Thymus (tissue), 11 donors: ENCODE data around the gene TNPO2. TPM values are rescaled to one million over a fixed set of nuclear protein-coding genes. Genes with fewer than 3 reads are reported as not detected.

ENCODE experiments used
- DNase-seq, 9 donors: peaks; one replicate each; pipeline ENCODE4 v3.0.0-alpha.2; 2013; ENCODE audit warnings: low spot score in 9 of 9, low read depth in 6 of 9, missing footprints in 1 of 9
- H3K27ac ChIP-seq, 2 donors: one replicate each; pipeline ENCODE4 v1.5.1; 2013; ENCODE audit warnings: control low read depth in 1 of 2, low read depth in 1 of 2, low read length in 1 of 2, mild to moderate bottlenecking in 1 of 2, moderate library complexity in 1 of 2
- H3K27me3 ChIP-seq, 2 donors: one replicate each; pipeline ENCODE4 v1.5.1; 2013; ENCODE audit warnings: low read length in 1 of 2; ENCODE audit not compliant: control insufficient read depth in 2 of 2, insufficient read depth in 1 of 2
- H3K36me3 ChIP-seq, 2 donors: one replicate each; pipeline ENCODE4 v1.5.1; 2013; ENCODE audit warnings: low read length in 1 of 2, mild to moderate bottlenecking in 1 of 2, moderate library complexity in 1 of 2; ENCODE audit not compliant: control insufficient read depth in 2 of 2, insufficient read depth in 2 of 2
- H3K4me1 ChIP-seq, 2 donors: one replicate each; pipeline ENCODE4 v1.5.1; 2013; ENCODE audit warnings: low read length in 2 of 2; ENCODE audit not compliant: control insufficient read depth in 2 of 2, insufficient read depth in 2 of 2
- H3K4me3 ChIP-seq, 2 donors: one replicate each; pipeline ENCODE4 v1.5.1; 2013; ENCODE audit warnings: low read length in 2 of 2, control low read depth in 1 of 2, mild to moderate bottlenecking in 1 of 2
- H3K9me3 ChIP-seq, 2 donors: one replicate each; pipeline ENCODE4 v1.5.1; 2013; ENCODE audit warnings: low read length in 1 of 2, mild to moderate bottlenecking in 1 of 2; ENCODE audit not compliant: control insufficient read depth in 2 of 2, insufficient read depth in 1 of 2
- WGBS: extraction: QIAGEN DNeasy Blood & Tissue Kit; methylation state at CpG from one replicate; pipeline ENCODE4 v1.1.7; 2013; 5-methylcytosine and 5-hydroxymethylcytosine counted together
- polyA plus RNA-seq: library from polyadenylated mRNA; stranded (reverse); fragments of 200-250 nt; gene quantifications from one replicate; pipeline ENCODE4 v1.2.3, GENCODE V29; 2013
- total RNA-seq: library from RNA; stranded (reverse); fragments of 120-200 nt; gene quantifications from one replicate; pipeline ENCODE4 v1.2.4, GENCODE V29; 2013
- donor health status: healthy.

Gene TNPO2
- total and polyA plus RNA-seq, 2 donors: 10.9 to 28.3 TPM

DNA sequence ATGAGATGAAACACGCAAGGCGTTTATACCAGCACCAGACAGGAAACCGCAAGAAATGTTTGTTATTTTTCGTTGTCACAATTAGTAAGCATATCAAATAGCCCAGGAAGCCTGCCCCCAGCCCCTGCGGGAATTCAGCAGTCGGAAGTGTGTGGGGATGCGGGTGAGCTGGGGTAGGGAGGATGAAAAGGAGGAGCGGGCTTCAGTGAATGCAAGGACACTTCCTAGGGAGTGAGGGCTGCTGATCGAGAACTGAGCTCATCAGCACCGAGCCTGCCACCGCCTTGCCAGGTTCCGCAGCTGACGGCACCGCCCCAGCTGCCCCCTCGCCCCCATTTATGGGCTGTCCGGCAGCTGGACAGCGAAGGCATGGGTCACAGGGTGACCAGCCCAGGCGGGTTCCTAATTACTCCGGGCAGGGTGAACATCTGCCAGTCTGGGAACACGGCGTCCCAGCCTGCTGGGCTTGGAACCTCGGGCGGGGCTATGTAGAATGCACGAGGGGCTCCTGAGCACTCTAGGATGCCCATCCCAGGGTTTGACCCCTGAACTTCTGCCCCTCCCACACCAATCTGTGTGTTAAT lies 26.3 kb upstream of the TNPO2 start:
- peaks cover 0 to 4% of the 10 kb centered on the region in 2 donors for H3K4me1 ChIP-seq
- 52% methylated on average over 24 of the region's 24 CpGs for WGBS
- H3K9me3 ChIP-seq: peaks cover 9 to 19% of the 10 kb centered on the region in 2 donors
- no peak for DNase-seq
- no peak overlapping the region for H3K4me3 ChIP-seq
- peaks cover 30 to 32% of the 10 kb centered on the region in 2 donors for H3K36me3 ChIP-seq
- H3K27me3 ChIP-seq: peaks cover 0 to 40% of the 10 kb centered on the region in 2 donors
- H3K27ac ChIP-seq: no peak overlapping the region

DNA sequence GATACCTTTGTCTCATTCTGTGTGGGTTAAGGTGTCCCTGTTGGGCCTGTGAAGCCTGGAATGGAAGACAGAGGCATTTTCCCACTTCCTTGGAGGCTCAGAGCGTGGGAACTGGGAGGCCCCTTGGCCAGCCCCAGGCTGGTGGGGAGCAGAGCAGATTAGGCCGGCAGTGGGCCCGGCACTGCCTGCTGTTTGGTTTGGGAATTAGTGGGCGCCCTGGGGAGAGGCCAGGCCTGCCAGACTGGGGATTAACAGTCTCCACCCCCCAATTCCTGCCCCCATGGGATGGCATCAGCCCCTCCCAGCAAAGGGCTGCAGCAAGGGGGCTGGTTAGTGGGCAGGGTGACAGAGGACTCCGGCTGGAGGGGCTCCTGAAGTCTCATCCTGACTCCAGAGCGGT lies 24.8 kb upstream of the TNPO2 start:
- whole genome bisulfite sequencing: 96% methylated on average over 6 of the region's 6 CpGs
- DNase-seq: no peak

DNA sequence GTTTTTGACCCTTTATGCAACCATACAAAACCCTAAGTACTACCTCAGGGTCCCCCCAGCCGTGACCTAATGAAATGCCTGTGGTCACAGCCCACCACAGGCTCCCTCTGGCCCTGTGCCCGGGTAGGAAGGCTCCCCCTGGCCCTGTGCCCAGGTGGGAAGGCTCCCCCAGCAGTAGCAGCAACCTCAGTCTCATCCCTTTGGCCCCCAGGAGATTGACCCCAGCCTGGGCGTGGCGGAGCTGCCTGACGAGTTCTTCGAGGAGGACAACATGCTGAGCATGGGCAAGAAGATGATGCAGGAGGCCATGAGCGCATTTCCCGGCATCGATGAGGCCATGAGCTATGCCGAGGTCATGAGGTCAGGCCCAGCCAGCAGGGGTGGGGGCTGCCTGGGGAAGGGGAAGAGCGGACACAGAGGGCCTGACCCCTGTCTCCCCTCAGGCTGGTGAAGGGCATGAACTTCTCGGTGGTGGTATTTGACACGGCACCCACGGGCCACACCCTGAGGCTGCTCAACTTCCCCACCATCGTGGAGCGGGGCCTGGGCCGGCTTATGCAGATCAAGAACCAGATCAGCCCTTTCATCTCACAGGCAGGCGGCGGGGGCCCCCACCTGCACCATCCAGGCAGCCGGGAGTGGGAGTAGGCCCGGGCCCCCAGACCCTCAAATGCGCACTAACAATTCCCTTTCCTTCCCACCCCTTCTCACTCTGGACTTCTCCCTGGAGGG lies 21.6 kb upstream of the TNPO2 start:
- 94% methylated on average over 22 of the region's 22 CpGs for WGBS
- Histone ChIP-seq H3K4me3 (no peak overlapping the region), H3K9me3 (peaks cover 9 to 19% of the 10 kb centered on the region in 2 donors), H3K27me3 (peaks cover 0 to 10% of the 10 kb centered on the region in 2 donors), H3K4me1 (peaks cover 0 to 4% of the 10 kb centered on the region in 2 donors), H3K27ac (no peak overlapping the region), H3K36me3 (peaks cover 41 to 49% of the 10 kb centered on the region in 2 donors)
- no peak for DNase-seq

More for the DNA sequence above, 24.8 kb upstream of the TNPO2 start:
- Histone ChIP-seq H3K27me3 (peaks cover 0 to 32% of the 10 kb centered on the region in 2 donors), H3K4me3 (no peak overlapping the region), H3K36me3 (peaks cover 33 to 39% of the 10 kb centered on the region in 2 donors), H3K9me3 (peaks cover 9 to 19% of the 10 kb centered on the region in 2 donors), H3K27ac (no peak overlapping the region), H3K4me1 (peaks cover 0 to 4% of the 10 kb centered on the region in 2 donors)

DNA sequence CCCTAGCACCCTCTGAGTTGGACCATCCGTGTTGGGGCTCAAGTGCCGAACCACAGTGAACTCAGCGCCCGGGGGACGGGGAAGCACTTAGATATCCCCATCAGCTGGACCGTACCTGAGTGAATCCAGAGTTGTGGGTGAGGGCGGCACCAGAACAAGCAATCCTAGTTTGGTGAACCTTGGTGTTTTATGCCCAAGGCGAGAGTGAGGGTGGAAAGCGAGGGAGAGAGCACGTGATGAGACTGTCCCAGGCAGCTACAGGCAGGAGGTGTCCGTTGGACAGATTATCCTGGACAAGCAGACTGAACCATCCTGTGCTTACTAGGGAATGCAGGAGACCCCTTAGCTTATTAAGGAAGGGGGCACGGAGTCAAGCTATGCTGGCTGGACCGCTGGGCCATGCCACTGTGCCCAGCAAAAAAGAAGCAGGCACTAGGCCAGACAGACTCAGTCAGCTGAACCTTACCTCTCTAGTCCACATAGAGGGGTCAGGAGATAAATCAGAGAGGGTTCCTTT lies 14.2 kb upstream of the TNPO2 start:
- H3K27ac ChIP-seq: no peak overlapping the region
- H3K4me3 ChIP-seq: peak overlapping the region; percentile 74 to 90
- peaks cover 20 to 24% of the 10 kb centered on the region in 2 donors for H3K36me3 ChIP-seq
- no peaks in the 10 kb centered on the region for H3K9me3 ChIP-seq
- peaks cover 16 to 35% of the 10 kb centered on the region in 2 donors for H3K4me1 ChIP-seq
- H3K27me3 ChIP-seq: no peaks in the 10 kb centered on the region
- DNase-seq: no peak
- 12% methylated on average over 13 of the region's 13 CpGs for WGBS

DNA sequence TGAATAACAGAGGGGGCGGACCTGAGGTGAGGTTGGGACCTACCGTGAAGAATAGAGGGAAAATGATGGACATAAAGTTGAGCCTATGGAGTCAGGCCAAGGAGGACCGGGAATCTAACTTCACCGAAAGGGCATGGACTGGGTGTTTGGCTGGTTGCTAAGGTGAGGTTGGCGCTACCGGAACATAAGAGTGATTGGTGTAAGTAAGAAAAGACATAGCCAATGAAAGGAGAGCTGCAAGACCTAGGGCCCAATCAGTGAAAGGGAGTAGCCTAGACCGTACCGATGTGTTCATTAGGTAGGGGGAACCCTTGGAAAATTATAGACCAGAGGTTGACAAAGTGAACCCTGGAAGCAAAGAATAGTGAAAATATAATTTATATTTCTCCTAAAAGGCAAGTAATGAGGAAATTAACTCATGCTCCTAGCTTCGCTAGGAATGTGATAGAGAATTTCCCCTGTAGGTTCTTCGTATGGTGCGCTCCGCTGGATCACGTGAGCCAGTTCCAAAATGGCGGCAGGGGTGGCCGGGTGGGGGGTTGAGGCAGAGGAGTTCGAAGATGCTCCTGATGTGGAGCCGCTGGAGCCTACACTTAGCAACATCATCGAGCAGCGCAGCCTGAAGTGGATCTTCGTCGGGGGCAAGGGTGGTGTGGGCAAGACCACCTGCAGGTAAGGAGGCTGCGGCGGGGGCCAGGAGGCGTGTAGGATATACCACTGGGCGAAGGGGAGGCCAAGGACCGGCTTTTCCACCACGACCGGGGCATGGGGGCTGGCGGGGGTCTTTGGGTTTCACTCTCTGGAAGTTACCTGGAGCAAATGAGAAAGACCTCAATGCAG lies 13.5 kb upstream of the TNPO2 start, which contains the start of gene GET3:
GET3 (plus strand) TSS at position 503 of the 840 bp plus-strand sequence; CDS start at position 512, 9 bp downstream.
- H3K4me1 ChIP-seq: peaks cover 18 to 42% of the 10 kb centered on the region in 2 donors
- under 1% methylated on average over 29 of the region's 29 CpGs for WGBS
- peak within 1 kb of the TSS; percentile 62 to 84 for H3K27ac ChIP-seq
- H3K4me3 ChIP-seq: peak within 1 kb of the TSS; percentile 74 to 90
- peaks cover 17 to 26% of the 10 kb centered on the region in 2 donors for H3K36me3 ChIP-seq
- no peaks in the 10 kb centered on the region for H3K9me3 ChIP-seq
- H3K27me3 ChIP-seq: no peaks in the 10 kb centered on the region
- peak; percentile 74 to 95 (median 86) for DNase-seq

DNA sequence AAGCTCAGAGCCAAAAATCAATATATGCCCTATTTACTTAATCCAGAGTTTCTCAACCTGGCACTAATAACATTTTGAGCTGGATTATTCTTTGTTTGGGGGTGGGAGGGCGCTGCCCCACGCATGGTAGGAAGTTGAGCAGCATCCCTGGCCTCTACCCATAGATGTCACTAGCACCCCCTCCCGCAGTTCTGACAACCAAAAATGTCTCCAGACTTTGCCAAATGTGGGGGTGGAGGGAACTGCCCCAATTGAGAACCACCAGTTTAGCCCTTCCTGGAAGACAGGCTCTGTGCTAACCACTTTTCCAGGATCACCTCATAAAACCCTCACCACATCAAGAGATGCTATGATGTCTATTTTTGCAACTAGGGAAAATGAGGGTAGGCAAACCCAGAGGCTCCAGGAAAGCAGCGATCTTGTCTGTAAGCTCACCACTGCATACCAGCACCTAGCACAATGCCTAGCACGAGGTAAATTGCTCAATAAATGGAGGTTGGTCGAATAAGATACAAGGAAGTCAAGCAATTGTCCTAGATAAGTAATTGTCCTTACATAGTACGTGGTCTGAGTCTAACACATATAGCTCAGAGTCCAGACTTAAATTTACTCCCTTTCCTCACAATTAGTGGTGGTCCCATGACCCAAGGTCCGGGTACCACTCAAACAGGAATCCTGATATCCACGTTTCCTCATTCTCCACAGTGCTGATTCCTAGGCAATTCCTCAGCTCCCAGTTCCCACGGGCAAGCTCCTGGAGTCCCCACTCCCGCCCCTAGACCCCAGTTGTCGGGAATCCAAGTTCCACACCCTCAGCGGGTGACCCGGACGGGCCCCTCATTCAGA lies 9.9 kb upstream of the TNPO2 start:
- Histone ChIP-seq H3K27me3 (no peaks in the 10 kb centered on the region), H3K36me3 (peaks cover 33 to 42% of the 10 kb centered on the region in 2 donors), H3K4me1 (peaks cover 18 to 42% of the 10 kb centered on the region in 2 donors), H3K9me3 (no peaks in the 10 kb centered on the region), H3K4me3 (peak overlapping the region; percentile 88 to 94), H3K27ac (peak overlapping the region; percentile 78 to 91)
- peak in 4 of 9 donors; percentile 38 to 76 (median 49) for DNase-seq
- WGBS: under 1% methylated on average over 15 of the region's 15 CpGs

DNA sequence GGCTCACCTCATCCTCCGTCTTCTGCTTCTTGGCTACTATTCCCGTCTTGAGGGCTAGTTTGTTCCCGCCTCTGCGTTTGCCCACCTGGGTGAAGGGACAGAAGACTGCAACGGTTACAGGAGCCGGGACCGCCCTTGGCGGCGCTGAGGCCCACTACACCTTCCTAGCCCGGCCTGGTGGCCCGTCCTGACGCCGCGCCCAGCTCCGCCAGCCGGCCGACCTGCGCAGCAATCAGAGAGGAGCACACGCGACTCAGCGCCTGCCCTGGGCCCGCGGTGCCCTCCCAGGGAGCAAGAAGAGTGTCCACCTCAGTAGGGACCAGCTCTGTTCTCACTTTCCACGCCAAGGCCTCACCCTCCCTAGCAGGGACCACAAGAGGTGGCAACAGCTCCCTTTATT lies 7.6 kb upstream of the TNPO2 start:
- 98% methylated on average over 24 of the region's 24 CpGs for WGBS
- H3K4me1 ChIP-seq: peaks cover 8 to 26% of the 10 kb centered on the region in 2 donors
- no peak for DNase-seq
- H3K27me3 ChIP-seq: no peaks in the 10 kb centered on the region
- no peaks in the 10 kb centered on the region for H3K9me3 ChIP-seq
- H3K36me3 ChIP-seq: peaks cover 39 to 47% of the 10 kb centered on the region in 2 donors
- no peak overlapping the region for H3K4me3 ChIP-seq
- H3K27ac ChIP-seq: no peak overlapping the region

DNA sequence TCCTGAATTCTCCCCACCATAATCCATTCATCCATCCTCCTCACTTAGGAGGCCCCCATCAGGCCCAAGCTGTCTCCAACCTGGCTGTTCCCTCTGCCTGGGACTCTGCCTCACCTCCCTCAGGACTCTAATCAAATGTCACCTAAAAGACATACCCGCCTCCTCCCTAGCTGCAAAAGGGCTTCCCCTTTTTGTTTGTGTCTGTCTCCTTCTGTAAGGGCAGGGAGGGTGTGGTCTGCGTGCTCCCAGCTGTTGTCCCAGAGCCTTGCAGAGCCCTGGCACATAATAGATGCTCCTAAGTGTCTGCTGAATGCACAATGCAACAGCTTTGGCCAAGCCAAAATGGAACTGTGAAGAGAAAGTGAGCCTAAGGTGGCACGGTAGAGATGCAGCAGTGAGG lies 6.3 kb upstream of the TNPO2 start:
- WGBS: 94% methylated on average over 3 of the region's 3 CpGs
- H3K36me3 ChIP-seq: peaks cover 39 to 47% of the 10 kb centered on the region in 2 donors

More for the DNA sequence above, 6.3 kb upstream of the TNPO2 start:
- DNase-seq: no peak
- H3K9me3 ChIP-seq: no peaks in the 10 kb centered on the region
- peaks cover 7 to 20% of the 10 kb centered on the region in 2 donors for H3K4me1 ChIP-seq
- no peak overlapping the region for H3K4me3 ChIP-seq
- H3K27ac ChIP-seq: no peak overlapping the region
- no peaks in the 10 kb centered on the region for H3K27me3 ChIP-seq
